Peyer's patch (tissue), 4 donors: ENCODE data around the gene AGMO. TPM values are rescaled to one million over a fixed set of nuclear protein-coding genes. Genes with fewer than 3 reads are reported as not detected.
A peak's percentile ranks its signal among the peaks of the same experiment; 100 is the strongest.
"Not testable (repeated sequence)": the region's sequence is repeated elsewhere in the genome, so short reads cannot be mapped to it uniquely, and the experiment has no call there.

ENCODE experiments used
- DNase-seq, 3 donors: peaks; one replicate each; pipeline ENCODE4 v3.0.0-alpha.2; 2017 to 2019
- H3K27ac ChIP-seq, 4 donors: fragments of 200-600 bp; sonication (generic); one replicate each; pipeline ENCODE4 v1.5.1; 2016 to 2019
- H3K27me3 ChIP-seq, 2 donors: fragments of 200-600 bp; sonication (generic); one replicate each; pipeline ENCODE4 v1.5.1; 2019
- H3K36me3 ChIP-seq, 3 donors: fragments of 200-600 bp; sonication (generic); one replicate each; pipeline ENCODE4 v1.5.1; 2016 to 2019
- H3K4me1 ChIP-seq, 4 donors: fragments of 200-600 bp; sonication (generic); one replicate each; pipeline ENCODE4 v1.5.1; 2016 to 2019
- H3K4me3 ChIP-seq, 4 donors: fragments of 200-600 bp; sonication (generic); 1 replicate in 3 of 4; 2 replicates in 1 of 4; pipeline ENCODE4 v1.5.1; 2016 to 2019; ENCODE audit warnings: mild to moderate bottlenecking in 1 of 4
- H3K9me3 ChIP-seq, 4 donors: fragments of 200-600 bp; sonication (generic); one replicate each; pipeline ENCODE4 v1.5.1; 2016 to 2019; ENCODE audit warnings: mild to moderate bottlenecking in 1 of 4
- POLR2A ChIP-seq, 2 donors: fragments of 450-650 bp; IDR thresholded peaks; one replicate each; pipeline ENCODE4 v1.5.1; 2017; ENCODE audit warnings: antibody characterized with exemption in 2 of 2, mild to moderate bottlenecking in 2 of 2, moderate library complexity in 2 of 2
- total RNA-seq, 4 donors: library from RNA; depleted of rRNA; stranded (reverse); fragments of >200 nt; gene quantifications; one replicate each; pipeline ENCODE4 v1.1.0, GENCODE V29; 2016
- TF ChIP-seq, protein P1 (sequence below), 6 experiments: fragments of 450-650 bp in 4 of 6; fragments of 200-600 bp in 2 of 6; sonication (generic) in 1 of 6; IDR thresholded peaks; one replicate each; pipeline ENCODE4 v1.5.1; 2017 to 2019; ENCODE audit warnings: antibody characterized with exemption in 6 of 6, mild to moderate bottlenecking in 3 of 6, moderate library complexity in 1 of 6

The AGMO gene
- total RNA-seq, 4 donors from 2014 or later = 0.83 to 25.7 (median 15.8) TPM

DNA sequence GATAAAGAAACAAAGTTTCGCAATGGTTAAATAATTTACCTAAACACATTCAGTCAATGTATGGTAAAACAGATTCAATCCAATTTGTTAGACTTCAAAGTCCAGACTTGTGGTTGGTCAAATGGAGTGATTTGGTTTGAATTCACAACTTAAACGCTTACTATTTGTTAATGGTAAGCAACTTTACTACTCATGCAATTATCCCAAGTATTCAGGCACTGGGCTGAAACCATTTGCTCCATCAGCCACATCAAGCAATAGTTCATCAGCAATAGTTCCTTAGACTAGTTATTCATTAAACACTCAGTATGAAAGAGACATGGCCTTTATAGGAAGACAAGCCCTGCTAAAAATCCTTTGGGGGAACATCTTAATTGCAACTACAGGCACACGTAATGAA is 253.0 kb downstream of the AGMO start:
- Histone ChIP-seq H3K27ac (no peak overlapping the region), H3K36me3 (no peaks in the 10 kb centered on the region), H3K4me3 (no peak overlapping the region), H3K4me1 (no peaks in the 10 kb centered on the region), H3K9me3 (no peaks in the 10 kb centered on the region), H3K27me3 (no peaks in the 10 kb centered on the region)
- no peak for DNase-seq
- TF ChIP-seq, protein P1, sequence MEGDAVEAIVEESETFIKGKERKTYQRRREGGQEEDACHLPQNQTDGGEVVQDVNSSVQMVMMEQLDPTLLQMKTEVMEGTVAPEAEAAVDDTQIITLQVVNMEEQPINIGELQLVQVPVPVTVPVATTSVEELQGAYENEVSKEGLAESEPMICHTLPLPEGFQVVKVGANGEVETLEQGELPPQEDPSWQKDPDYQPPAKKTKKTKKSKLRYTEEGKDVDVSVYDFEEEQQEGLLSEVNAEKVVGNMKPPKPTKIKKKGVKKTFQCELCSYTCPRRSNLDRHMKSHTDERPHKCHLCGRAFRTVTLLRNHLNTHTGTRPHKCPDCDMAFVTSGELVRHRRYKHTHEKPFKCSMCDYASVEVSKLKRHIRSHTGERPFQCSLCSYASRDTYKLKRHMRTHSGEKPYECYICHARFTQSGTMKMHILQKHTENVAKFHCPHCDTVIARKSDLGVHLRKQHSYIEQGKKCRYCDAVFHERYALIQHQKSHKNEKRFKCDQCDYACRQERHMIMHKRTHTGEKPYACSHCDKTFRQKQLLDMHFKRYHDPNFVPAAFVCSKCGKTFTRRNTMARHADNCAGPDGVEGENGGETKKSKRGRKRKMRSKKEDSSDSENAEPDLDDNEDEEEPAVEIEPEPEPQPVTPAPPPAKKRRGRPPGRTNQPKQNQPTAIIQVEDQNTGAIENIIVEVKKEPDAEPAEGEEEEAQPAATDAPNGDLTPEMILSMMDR (IDR thresholded peaks at IDR 0.05) = no peak
- TF ChIP-seq POLR2A (IDR thresholded peaks at IDR 0.05) = no peak

DNA sequence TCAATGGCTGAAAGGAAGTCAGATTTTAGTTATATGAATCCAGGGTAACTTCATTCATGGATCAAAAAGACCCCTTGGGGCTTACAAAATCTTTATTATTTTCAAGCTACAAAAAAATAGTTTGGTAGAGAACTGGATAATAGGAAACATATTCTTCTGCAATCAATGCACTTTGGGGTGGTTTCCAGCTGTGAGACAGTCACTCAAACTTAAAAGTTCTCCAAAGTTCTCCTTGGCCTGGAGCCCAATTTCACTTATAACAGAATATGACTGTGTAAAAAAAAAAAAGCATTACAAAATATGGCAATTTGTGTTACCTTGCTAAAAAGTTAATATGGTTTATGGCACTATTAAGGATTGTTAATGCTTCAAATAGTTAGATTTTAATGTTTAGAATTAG is 255.5 kb downstream of the AGMO start:
- Histone ChIP-seq H3K4me1 (no peaks in the 10 kb centered on the region), H3K4me3 (no peak overlapping the region), H3K9me3 (no peaks in the 10 kb centered on the region), H3K27ac (no peak overlapping the region), H3K27me3 (no peaks in the 10 kb centered on the region), H3K36me3 (no peaks in the 10 kb centered on the region)
- DNase-seq = no peak
- TF ChIP-seq, protein P1 (IDR thresholded peaks at IDR 0.05) = no peak
- no peak for TF ChIP-seq POLR2A (IDR thresholded peaks at IDR 0.05)

DNA sequence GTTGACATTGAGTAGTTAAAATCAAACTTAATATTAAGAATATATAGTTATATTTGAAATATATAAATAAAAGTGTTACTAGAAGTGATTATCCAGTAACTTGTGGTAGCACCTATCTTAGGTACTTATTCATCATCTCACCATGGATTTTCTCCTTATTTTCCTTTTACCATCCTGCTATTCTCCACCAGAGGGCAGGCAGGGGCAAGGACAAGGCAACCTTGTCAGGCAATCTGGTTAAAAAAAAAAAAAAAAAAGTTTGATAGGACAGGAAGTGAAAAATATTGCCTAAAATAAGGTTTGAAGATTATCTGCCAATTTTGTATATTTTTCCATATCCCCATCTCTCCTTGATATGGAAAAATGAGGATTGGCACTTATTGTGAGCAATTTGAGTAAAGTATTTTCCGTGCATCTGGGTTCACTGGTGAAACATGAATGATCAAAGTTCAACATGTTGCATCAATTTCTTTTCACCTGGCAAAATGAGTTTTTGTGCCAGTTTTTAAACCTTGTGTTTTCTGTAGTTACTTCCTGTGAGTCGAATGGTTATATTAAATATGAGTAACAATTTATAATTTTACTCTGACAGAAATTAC is 256.7 kb downstream of the AGMO start:
- no peaks in the 10 kb centered on the region for H3K9me3 ChIP-seq
- no peaks in the 10 kb centered on the region for H3K36me3 ChIP-seq
- no peak overlapping the region for H3K27ac ChIP-seq
- H3K4me3 ChIP-seq = no peak overlapping the region
- H3K4me1 ChIP-seq = no peaks in the 10 kb centered on the region
- peak in 1 of 3 donors; percentile 63 for DNase-seq
- TF ChIP-seq, protein P1 (IDR thresholded peaks at IDR 0.05) = peak in 4 of 6 experiments; percentile 44 to 59 (median 56)
- no peak for TF ChIP-seq POLR2A (IDR thresholded peaks at IDR 0.05)
- no peaks in the 10 kb centered on the region for H3K27me3 ChIP-seq

DNA sequence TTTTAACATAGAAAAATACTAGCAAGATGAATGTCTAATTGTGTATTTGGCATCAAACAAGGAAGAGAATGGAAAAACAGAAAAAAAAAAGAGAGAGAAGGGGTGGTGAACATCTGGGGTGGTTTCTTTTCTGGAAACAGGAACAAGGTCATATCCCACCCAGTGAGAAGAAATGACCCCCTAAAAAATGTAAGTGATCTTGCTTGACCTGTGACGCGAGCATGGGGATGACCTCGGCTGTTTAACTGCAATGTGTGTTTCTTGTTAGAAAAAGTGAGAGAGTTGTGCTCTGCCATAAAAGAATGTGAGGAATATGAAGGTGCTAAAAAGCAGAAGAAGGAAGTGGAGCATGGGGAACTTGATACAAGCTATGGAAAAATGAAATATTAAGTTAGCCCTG is 258.5 kb downstream of the AGMO start:
- Histone ChIP-seq H3K4me3 (no peak overlapping the region), H3K9me3 (no peaks in the 10 kb centered on the region), H3K27ac (no peak overlapping the region), H3K27me3 (no peaks in the 10 kb centered on the region), H3K36me3 (no peaks in the 10 kb centered on the region), H3K4me1 (no peaks in the 10 kb centered on the region)
- no peak for TF ChIP-seq POLR2A (IDR thresholded peaks at IDR 0.05)
- TF ChIP-seq, protein P1 (IDR thresholded peaks at IDR 0.05) = no peak
- DNase-seq = no peak

DNA sequence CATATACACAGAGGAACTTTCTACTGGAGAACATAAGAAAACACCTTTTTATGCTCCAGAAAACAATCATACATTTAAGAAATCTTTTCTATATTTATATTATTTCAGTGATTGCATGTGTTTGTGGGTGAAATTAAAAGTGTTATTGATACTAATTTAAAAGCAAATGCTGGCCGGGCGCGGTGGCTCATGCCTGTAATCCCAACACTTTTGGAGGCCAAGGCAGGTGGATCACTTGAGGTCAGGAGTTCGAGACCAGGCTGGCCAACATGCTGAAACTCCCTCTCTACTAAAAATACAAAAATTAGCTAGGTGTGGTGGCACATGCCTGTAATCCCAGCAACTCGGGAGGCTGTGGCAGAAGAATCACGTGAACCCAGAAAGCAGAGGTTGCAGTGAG is 260.8 kb downstream of the AGMO start:
- not testable (repeated sequence) for H3K27ac ChIP-seq, H3K9me3 ChIP-seq, H3K4me3 ChIP-seq, H3K4me1 ChIP-seq, DNase-seq, H3K27me3 ChIP-seq, H3K36me3 ChIP-seq

DNA sequence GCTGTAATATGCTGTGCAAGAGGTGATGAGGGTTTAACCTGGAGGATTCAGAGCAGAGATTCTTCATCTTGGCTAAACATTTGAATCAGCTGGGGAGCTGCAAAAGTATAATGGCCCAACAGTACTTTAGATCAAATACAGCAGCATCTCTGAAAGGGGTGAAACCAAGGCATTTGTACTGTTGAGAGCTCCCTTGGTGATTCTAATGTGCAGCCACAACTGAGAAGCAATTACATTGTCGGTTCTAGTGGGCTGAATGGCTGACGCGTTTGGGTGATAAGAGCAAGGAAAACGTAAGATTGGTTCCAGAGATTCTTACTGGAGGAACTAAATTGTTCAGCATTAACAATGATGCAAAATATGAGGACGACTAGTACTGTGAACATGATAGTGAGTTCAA is 269.7 kb downstream of the AGMO start:
- Histone ChIP-seq H3K27ac (no peak overlapping the region), H3K9me3 (no peaks in the 10 kb centered on the region), H3K36me3 (no peaks in the 10 kb centered on the region), H3K4me1 (no peaks in the 10 kb centered on the region), H3K27me3 (no peaks in the 10 kb centered on the region), H3K4me3 (no peak overlapping the region)
- DNase-seq = no peak
- TF ChIP-seq, protein P1 (IDR thresholded peaks at IDR 0.05) = no peak
- TF ChIP-seq POLR2A (IDR thresholded peaks at IDR 0.05) = no peak
